Breast epithelium (tissue), 4 donors: ENCODE data around the gene ULK1. TPM values are rescaled to one million over a fixed set of nuclear protein-coding genes. Genes with fewer than 3 reads are reported as not detected.
"Not testable (repeated sequence)": the region's sequence is repeated elsewhere in the genome, so short reads cannot be mapped to it uniquely, and the experiment has no call there.

Experiments used
- DNase-seq, 2 donors: peaks; one replicate each; pipeline ENCODE4 v3.0.0-alpha.2; 2019; ENCODE audit warnings: low spot score in 2 of 2
- H3K27ac ChIP-seq, 2 donors: fragments of 200-600 bp; sonication (generic) in 1 of 2; one replicate each; pipeline ENCODE4 v1.5.1; 2016 to 2019; ENCODE audit warnings: mild to moderate bottlenecking in 1 of 2
- H3K27me3 ChIP-seq, 2 donors: fragments of 200-600 bp; sonication (generic) in 1 of 2; one replicate each; pipeline versions ENCODE4 v1.5.1 to v1.6.0; 2017 to 2019; ENCODE audit warnings: control low read depth in 1 of 2, mild to moderate bottlenecking in 1 of 2
- H3K36me3 ChIP-seq: fragments of 200-600 bp; one replicate; pipeline ENCODE4 v1.5.1; 2019
- H3K4me1 ChIP-seq, 2 donors: fragments of 200-600 bp; sonication (generic); one replicate each; pipeline ENCODE4 v1.5.1; 2016 to 2019; ENCODE audit warnings: control low read depth in 1 of 2
- H3K4me3 ChIP-seq, 3 donors: fragments of 200-600 bp; sonication (generic); 1 replicate in 2 of 3; 2 replicates in 1 of 3; pipeline ENCODE4 v1.5.1; 2016 to 2019; ENCODE audit warnings: mild to moderate bottlenecking in 3 of 3, moderate library complexity in 2 of 3
- H3K9me3 ChIP-seq, 2 donors: fragments of 200-600 bp; sonication (generic) in 1 of 2; one replicate each; pipeline ENCODE4 v1.5.1; 2016 to 2019; ENCODE audit warnings: control low read depth in 1 of 2
- CTCF ChIP-seq, 3 donors: fragments of 450-650 bp; IDR thresholded peaks; one replicate each; pipeline ENCODE4 v1.5.1; 2016 to 2017; ENCODE audit warnings: antibody characterized with exemption in 3 of 3, mild to moderate bottlenecking in 3 of 3, moderate library complexity in 3 of 3
- POLR2A ChIP-seq: fragments of 450-650 bp; IDR thresholded peaks from one replicate; pipeline ENCODE4 v1.6.1; 2016; ENCODE audit warnings: antibody characterized with exemption, mild to moderate bottlenecking, moderate library complexity
- POLR2AphosphoS5 ChIP-seq, 3 donors: sonication (generic); formaldehyde crosslinking; IDR thresholded peaks; one replicate each; pipeline ENCODE4 v1.6.1; 2017; ENCODE audit warnings: antibody characterized with exemption in 3 of 3
- intact Hi-C: fragments of 100-400 bp; cut with DNase I; formaldehyde crosslinking; loops from one replicate; pipeline ENCODE4 v1.15.1; 2023; ENCODE audit warnings: low total_unique reads
- total RNA-seq, 3 donors: library from RNA; depleted of rRNA; stranded (reverse); fragments of >200 nt; gene quantifications; one replicate each; pipeline ENCODE4 v1.1.0, GENCODE V29; 2016

ULK1 gene
- total RNA-seq, 3 donors from 2014 or later = 14.8 to 18.6 (median 17.0) TPM

- Histone ChIP-seq H3K9me3 (no peaks in the 10 kb centered on the region), H3K4me3 (no peak overlapping the region), H3K27ac (no peak overlapping the region), H3K4me1 (peaks cover 0 to 4% of the 10 kb centered on the region in 2 donors), H3K36me3 (no peaks in the 10 kb centered on the region), H3K27me3 (no peaks in the 10 kb centered on the region)
- TF ChIP-seq POLR2AphosphoS5 (IDR thresholded peaks at IDR 0.05) = no peak
- no peak for TF ChIP-seq POLR2A
- TF ChIP-seq CTCF (IDR thresholded peaks at IDR 0.05) = no peak
- no peak for DNase-seq
- intact Hi-C loops = no loop called here
Measured at GRCh38 chr12:131946757-131947156, 52.3 kb downstream of the ULK1 start.

- TF ChIP-seq POLR2A (no peak), POLR2AphosphoS5 (IDR thresholded peaks at IDR 0.05) (no peak), CTCF (IDR thresholded peaks at IDR 0.05) (no peak)
- Histone ChIP-seq H3K36me3 (no peaks in the 10 kb centered on the region), H3K4me1 (peaks cover 0 to 4% of the 10 kb centered on the region in 2 donors), H3K9me3 (no peaks in the 10 kb centered on the region), H3K27me3 (no peaks in the 10 kb centered on the region), H3K4me3 (no peak overlapping the region), H3K27ac (peak overlapping the region in 1 of 2 donors; percentile 46)
- no peak for DNase-seq
- intact Hi-C loops = no loop called here
Measured at GRCh38 chr12:131947482-131948027, 53.1 kb downstream of the ULK1 start.

- intact Hi-C loops = no loop called here
Measured at GRCh38 chr12:131948166-131948712, 53.8 kb downstream of the ULK1 start.

GRCh38 chr12:131948713-131949430 lies 54.5 kb downstream of the ULK1 start:
- H3K4me1 ChIP-seq, intact Hi-C loops, H3K27me3 ChIP-seq, H3K36me3 ChIP-seq, H3K9me3 ChIP-seq, DNase-seq: not testable (repeated sequence)
- peak overlapping the region; percentile 81 to 98 (median 92) for H3K4me3 ChIP-seq
- peak overlapping the region; percentile 82 to 83 for H3K27ac ChIP-seq

More at GRCh38 chr12:131948166-131948712, 53.8 kb downstream of the ULK1 start:
- Histone ChIP-seq H3K27me3 (no peaks in the 10 kb centered on the region), H3K9me3 (no peaks in the 10 kb centered on the region), H3K27ac (peak overlapping the region; percentile 82 to 83), H3K36me3 (no peaks in the 10 kb centered on the region), H3K4me3 (no peak overlapping the region), H3K4me1 (peaks cover 0 to 4% of the 10 kb centered on the region in 2 donors)
- TF ChIP-seq POLR2A = no peak
- no peak for DNase-seq

GRCh38 chr12:131949431-131950181 lies 55.2 kb downstream of the ULK1 start, which contains the start of gene EP400:
Gene EP400, plus strand, starts transcription at chr12:131949942. Its CDS starts 10,678 bp downstream, at chr12:131960620.
- Histone ChIP-seq H3K27ac (peak within 1 kb of the TSS; percentile 82 to 83), H3K9me3 (no peaks in the 10 kb centered on the region), H3K4me1 (peaks cover 0 to 4% of the 10 kb centered on the region in 2 donors), H3K36me3 (no peaks in the 10 kb centered on the region), H3K4me3 (peak within 1 kb of the TSS; percentile 81 to 98 (median 92)), H3K27me3 (no peaks in the 10 kb centered on the region)
- DNase-seq = peak; percentile 92 to 95
- intact Hi-C loops = no loop called here
- TF ChIP-seq POLR2AphosphoS5 (IDR thresholded peaks at IDR 0.05) (peak; percentile 16 to 43 (median 38)), CTCF (IDR thresholded peaks at IDR 0.05) (peak in 1 of 3 donors; percentile 31), POLR2A (no peak)
